GM10847 (cell line): Measurements from ENCODE around the gene NAA20.

ENCODE experiments used
- POLR2A ChIP-seq: IDR thresholded peaks from 2 replicates; pipeline ENCODE4 v1.6.1; 2011; ENCODE audit not compliant: insufficient read length; ENCODE audit errors: extremely low read depth

Gene NAA20

GRCh38 chr20:20002101-20002998 is 14.8 kb upstream of the NAA20 start:
- no peak for TF ChIP-seq POLR2A

- TF ChIP-seq POLR2A, result no peak
These were observed 13.9 kb upstream of the NAA20 start for GRCh38 chr20:20003031-20003954.

- TF ChIP-seq POLR2A, result no peak
These were observed 11.8 kb upstream of the NAA20 start for GRCh38 chr20:20005342-20005741.

GRCh38 chr20:20009784-20010253 is 7.3 kb upstream of the NAA20 start:
- no peak for TF ChIP-seq POLR2A

- no peak for TF ChIP-seq POLR2A
These were observed 6.3 kb upstream of the NAA20 start for GRCh38 chr20:20010639-20011500.

GRCh38 chr20:20012541-20012940 is 4.6 kb upstream of the NAA20 start:
- no peak for TF ChIP-seq POLR2A

- TF ChIP-seq POLR2A, result no peak
These were observed 2.5 kb upstream of the NAA20 start for GRCh38 chr20:20014659-20015058.

- TF ChIP-seq POLR2A, result no peak
These were observed 653 bp downstream of the NAA20 start for GRCh38 chr20:20017844-20018185.

- no peak for TF ChIP-seq POLR2A
These were observed 1.2 kb downstream of the NAA20 start for GRCh38 chr20:20018366-20018765.

- TF ChIP-seq POLR2A, result no peak
These were observed 2.0 kb downstream of the NAA20 start for GRCh38 chr20:20019123-20019522.

- TF ChIP-seq POLR2A, result no peak
These were observed 3.7 kb downstream of the NAA20 start for GRCh38 chr20:20020908-20021307.

GRCh38 chr20:20021835-20022234 is 4.7 kb downstream of the NAA20 start:
- no peak for TF ChIP-seq POLR2A

- no peak for TF ChIP-seq POLR2A
These were observed 5.3 kb downstream of the NAA20 start for GRCh38 chr20:20022498-20022897.

- TF ChIP-seq POLR2A, result no peak
These were observed 6.2 kb downstream of the NAA20 start for GRCh38 chr20:20023395-20023794.

GRCh38 chr20:20024942-20025341 is 7.8 kb downstream of the NAA20 start:
- TF ChIP-seq POLR2A, result no peak
